Keratinocyte (primary cell): ENCODE measurements around the gene ZNF418. TPM values are rescaled to one million over a fixed set of nuclear protein-coding genes. Genes with fewer than 3 reads are reported as not detected.

Experiments
- DNase-seq: peaks from one replicate; pipeline ENCODE4 v3.0.0-alpha.2; 2011; ENCODE audit warnings: low read depth, missing footprints, low spot score
- FAIRE-seq: peaks from 2 replicates; lab custom pipeline; 2011; peaks lifted over from hg19 to GRCh38; lab: Jason Lieb, UNC
- H2AFZ ChIP-seq: 2 replicates; pipeline ENCODE4 v1.6.0; 2012; ENCODE audit warnings: low read length, control low read depth, inconsistent platforms; ENCODE audit not compliant: control insufficient read depth
- H3K27ac ChIP-seq: 2 replicates; pipeline ENCODE4 v1.5.1; 2011; ENCODE audit warnings: low read length; ENCODE audit not compliant: control insufficient read depth, insufficient read depth
- H3K27me3 ChIP-seq: 3 replicates; pipeline ENCODE4 v1.6.0; 2011; ENCODE audit warnings: low read length; ENCODE audit not compliant: control insufficient read depth, insufficient read depth; ENCODE audit errors: extremely low read depth
- H3K36me3 ChIP-seq, 2 experiments: 2 replicates in 1 of 2; 3 replicates in 1 of 2; pipeline ENCODE4 v1.5.1; 2011; ENCODE audit warnings: low read length in 2 of 2, mild to moderate bottlenecking in 1 of 2; ENCODE audit not compliant: control insufficient read depth in 2 of 2, insufficient read depth in 2 of 2; ENCODE audit errors: extremely low read depth in 1 of 2
- H3K4me1 ChIP-seq: 3 replicates; pipeline ENCODE4 v1.5.1; 2011; ENCODE audit warnings: low read length; ENCODE audit not compliant: control insufficient read depth, insufficient read depth; ENCODE audit errors: extremely low read depth
- H3K4me2 ChIP-seq: 3 replicates; pipeline ENCODE4 v1.6.0; 2011; ENCODE audit warnings: low read depth, low read length; ENCODE audit not compliant: control insufficient read depth, insufficient read depth; ENCODE audit errors: extremely low read depth
- H3K4me3 ChIP-seq, 3 experiments: fragments of 200-600 bp in 1 of 3; sonication (generic) in 1 of 3; 2 replicates in 2 of 3; 3 replicates in 1 of 3; pipeline ENCODE4 v1.5.1; 2011 to 2016; ENCODE audit warnings: low read length in 3 of 3, mild to moderate bottlenecking in 3 of 3, control low read depth in 2 of 3, inconsistent platforms in 1 of 3, low read depth in 1 of 3, mixed read lengths in 1 of 3, mixed run types in 1 of 3, moderate library complexity in 1 of 3; ENCODE audit not compliant: control insufficient read depth in 2 of 3, insufficient read depth in 2 of 3; ENCODE audit errors: extremely low read depth in 1 of 3
- H3K79me2 ChIP-seq: 2 replicates; pipeline ENCODE4 v1.6.0; 2012; ENCODE audit warnings: low read length; ENCODE audit not compliant: control insufficient read depth, insufficient read depth
- H3K9ac ChIP-seq: 3 replicates; pipeline ENCODE4 v1.6.0; 2011; ENCODE audit warnings: low read length; ENCODE audit not compliant: control insufficient read depth, insufficient read depth; ENCODE audit errors: extremely low read depth
- H3K9me1 ChIP-seq: 3 replicates; pipeline ENCODE4 v1.6.0; 2011; ENCODE audit warnings: low read length; ENCODE audit not compliant: control insufficient read depth, insufficient read depth; ENCODE audit errors: extremely low read depth
- H3K9me3 ChIP-seq: 2 replicates; pipeline ENCODE4 v1.5.1; 2012; ENCODE audit warnings: low read depth, low read length; ENCODE audit not compliant: control insufficient read depth
- H4K20me1 ChIP-seq: 3 replicates; pipeline ENCODE4 v1.6.0; 2011; ENCODE audit warnings: low read length; ENCODE audit not compliant: control insufficient read depth, insufficient read depth; ENCODE audit errors: extremely low read depth
- CTCF ChIP-seq, 3 experiments: IDR thresholded peaks in 1 of 3; conservative IDR thresholded peaks in 1 of 3; optimal IDR thresholded peaks in 1 of 3; 2 replicates in 2 of 3; 3 replicates in 1 of 3; pipeline versions ENCODE3 to v1.5.1; 2011; ENCODE audit warnings: low read length in 3 of 3, mild to moderate bottlenecking in 3 of 3, moderate library complexity in 2 of 3, control low read depth in 1 of 3, inconsistent platforms in 1 of 3; ENCODE audit not compliant: insufficient read depth in 2 of 3; ENCODE audit errors: extremely low read depth in 1 of 3
- EZH2 ChIP-seq: IDR thresholded peaks from one replicate; pipeline ENCODE4 v1.6.1; 2012; ENCODE audit warnings: inconsistent platforms, mild to moderate bottlenecking, low read length, moderate library complexity
- dilution Hi-C: fragments of 300-500 bp; cut with MboI; formaldehyde crosslinking; loops from one replicate; pipeline ENCODE4 v1.7.0; 2020; ENCODE audit warnings: low sequenced_read_pairs; ENCODE audit not compliant: extremely low pct_ligation_motif_present
- polyA minus RNA-seq, 3 experiments: library from RNA; depleted of rRNA, polyadenylated mRNA; stranded (reverse); fragments of >200 nt; gene quantifications; 1 replicate in 1 of 3; 2 replicates in 1 of 3; 3 replicates in 1 of 3; pipeline ENCODE4 v1.2.3, GENCODE V29; 2011
- polyA plus RNA-seq, 5 experiments: library from polyadenylated mRNA; depleted of rRNA in 3 of 5; stranded (reverse) in 3 of 5; stranded (forward) in 1 of 5; unstranded in 1 of 5; fragments of >200 nt; gene quantifications; 1 replicate in 1 of 5; 2 replicates in 3 of 5; 3 replicates in 1 of 5; pipeline versions ENCODE4 v1.2.1 to v1.2.3, GENCODE V29; 2011 to 2012; ENCODE audit warnings: missing spikeins in 2 of 5, low read depth in 1 of 5, low replicate concordance in 1 of 5

ZNF418 gene
- polyA plus RNA-seq (2.1 to 3.9 TPM (median 2.9 TPM) in 3 replicates), polyA minus RNA-seq (1.1 to 8.9 TPM (median 3.4 TPM) in 3 replicates)
- polyA plus RNA-seq (2011; ENCODE audit: low read depth), result 0.94 TPM
- 1.4 and 2.4 TPM in 2 replicates for polyA plus RNA-seq (2011; cell fraction: cytosol; rRNA removed)
- 8.4 and 9.1 TPM in 2 replicates for polyA plus RNA-seq (2011; cell fraction: nucleus; rRNA removed)
- 2.3 and 3.2 TPM in 2 replicates for polyA plus RNA-seq (2012; ENCODE audit: low replicate concordance)
- polyA minus RNA-seq (2011; cell fraction: cytosol; rRNA and poly(A)+ RNA removed), result 2.3 TPM
- polyA minus RNA-seq (2011; cell fraction: nucleus; rRNA and poly(A)+ RNA removed), result 6.2 and 12.3 TPM in 2 replicates

- FAIRE-seq (peak; percentile 96), DNase-seq (no peak)
- Histone ChIP-seq H3K4me2 (peak within 1 kb of the TSS; percentile 88), H3K36me3 (peaks cover 0 to 8% of the 10 kb centered on the region in 2 experiments), H3K27ac (peak within 1 kb of the TSS; percentile 62), H2AFZ (peak within 1 kb of the TSS; percentile 95), H3K27me3 (no peaks in the 10 kb centered on the region), H3K4me1 (no peaks in the 10 kb centered on the region), H3K9me3 (no peaks in the 10 kb centered on the region), H4K20me1 (no peaks in the 10 kb centered on the region), H3K79me2 (peaks cover 5% of the 10 kb centered on the region), H3K9ac (peak within 1 kb of the TSS; percentile 77), H3K4me3 (peak within 1 kb of the TSS; percentile 58 to 82 (median 81)), H3K9me1 (no peaks in the 10 kb centered on the region)
- dilution Hi-C loops, result no loop called here
- TF ChIP-seq EZH2 (no peak), CTCF (optimal IDR thresholded peaks at IDR 0.05 in 1 of 3, IDR thresholded peaks at IDR 0.05 in 1 of 3, conservative IDR thresholded peaks at IDR 0.05 in 1 of 3; ENCODE audit: extremely low read depth in 1 of 3, insufficient read depth in 2 of 3, low read length in 3 of 3) (no peak)
Measured at GRCh38 chr19:57934820-57935665, at the start of gene ZNF418. TSS of gene ZNF418 (minus strand) at chr19:57935402. CDS start at chr19:57933822, 1,580 bp downstream.

GRCh38 chr19:57978586-57979289 is 43.5 kb upstream of the ZNF418 start:
- DNase-seq, result no peak
- no peak overlapping the region for H2AFZ ChIP-seq
- peaks cover 47% of the 10 kb centered on the region for H3K9me3 ChIP-seq
- no peaks in the 10 kb centered on the region for H3K4me1 ChIP-seq
- no peak overlapping the region for H3K4me3 ChIP-seq
- no peaks in the 10 kb centered on the region for H3K79me2 ChIP-seq
- H3K36me3 ChIP-seq, result peaks cover 7 to 14% of the 10 kb centered on the region in 2 experiments
- no peaks in the 10 kb centered on the region for H4K20me1 ChIP-seq
- dilution Hi-C loops, result no loop called here
- H3K9ac ChIP-seq, result no peak overlapping the region
- H3K4me2 ChIP-seq, result no peak overlapping the region
- H3K9me1 ChIP-seq, result no peaks in the 10 kb centered on the region
- TF ChIP-seq CTCF (optimal IDR thresholded peaks at IDR 0.05 in 1 of 3, IDR thresholded peaks at IDR 0.05 in 1 of 3, conservative IDR thresholded peaks at IDR 0.05 in 1 of 3; ENCODE audit: extremely low read depth in 1 of 3, insufficient read depth in 2 of 3, low read length in 3 of 3) (no peak), EZH2 (no peak)
- H3K27ac ChIP-seq, result no peak overlapping the region
- no peak for FAIRE-seq
- H3K27me3 ChIP-seq, result no peaks in the 10 kb centered on the region
